GM12874 (cell line): ENCODE data around the gene TAAR5.

Source experiments
- TF ChIP-seq, protein P1 (sequence below): IDR thresholded peaks from 2 replicates; pipeline ENCODE4 v1.5.1; 2011; ENCODE audit warnings: low read depth, mild to moderate bottlenecking, control low read depth, low read length, moderate library complexity; ENCODE audit not compliant: insufficient read depth

The TAAR5 gene

DNA sequence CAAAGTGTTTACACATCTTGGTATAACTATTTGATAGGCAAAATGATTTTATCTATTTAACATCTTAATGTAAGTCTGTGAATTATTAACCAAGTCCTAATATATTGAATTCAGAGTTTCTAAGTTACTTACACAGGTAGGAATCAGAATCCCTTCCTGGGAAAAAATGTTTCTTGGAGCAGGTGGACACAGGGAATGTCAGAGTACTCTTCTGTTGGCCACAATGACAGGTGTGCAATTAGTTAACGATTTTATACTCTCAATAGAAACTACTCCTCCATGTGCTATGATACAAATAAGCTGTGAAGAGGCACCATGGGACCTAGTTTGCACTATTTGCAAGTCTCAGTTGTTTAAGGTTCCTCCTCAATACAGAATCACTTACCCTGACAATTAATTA lies 821 bp upstream of the TAAR5 start:
- TF ChIP-seq, protein P1, sequence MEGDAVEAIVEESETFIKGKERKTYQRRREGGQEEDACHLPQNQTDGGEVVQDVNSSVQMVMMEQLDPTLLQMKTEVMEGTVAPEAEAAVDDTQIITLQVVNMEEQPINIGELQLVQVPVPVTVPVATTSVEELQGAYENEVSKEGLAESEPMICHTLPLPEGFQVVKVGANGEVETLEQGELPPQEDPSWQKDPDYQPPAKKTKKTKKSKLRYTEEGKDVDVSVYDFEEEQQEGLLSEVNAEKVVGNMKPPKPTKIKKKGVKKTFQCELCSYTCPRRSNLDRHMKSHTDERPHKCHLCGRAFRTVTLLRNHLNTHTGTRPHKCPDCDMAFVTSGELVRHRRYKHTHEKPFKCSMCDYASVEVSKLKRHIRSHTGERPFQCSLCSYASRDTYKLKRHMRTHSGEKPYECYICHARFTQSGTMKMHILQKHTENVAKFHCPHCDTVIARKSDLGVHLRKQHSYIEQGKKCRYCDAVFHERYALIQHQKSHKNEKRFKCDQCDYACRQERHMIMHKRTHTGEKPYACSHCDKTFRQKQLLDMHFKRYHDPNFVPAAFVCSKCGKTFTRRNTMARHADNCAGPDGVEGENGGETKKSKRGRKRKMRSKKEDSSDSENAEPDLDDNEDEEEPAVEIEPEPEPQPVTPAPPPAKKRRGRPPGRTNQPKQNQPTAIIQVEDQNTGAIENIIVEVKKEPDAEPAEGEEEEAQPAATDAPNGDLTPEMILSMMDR: no peak

DNA sequence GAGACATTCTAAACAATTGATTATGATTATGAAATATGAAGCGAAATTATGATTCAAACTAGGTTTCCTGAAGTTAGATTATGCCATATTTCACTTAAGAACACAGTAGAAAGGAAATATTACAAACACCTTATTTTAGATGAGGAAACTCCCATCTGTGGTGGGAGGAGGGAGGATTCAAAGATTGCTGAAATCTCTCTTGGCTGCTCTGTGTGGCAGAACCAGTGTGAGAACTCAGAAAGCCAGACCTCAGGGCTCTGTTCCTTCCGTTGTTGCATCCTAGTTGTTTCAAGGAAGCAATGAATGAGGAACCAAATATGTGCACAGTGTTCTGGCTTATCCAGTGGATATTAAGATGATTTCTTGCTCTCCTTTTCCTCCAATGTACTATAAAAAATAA lies 2.1 kb downstream of the TAAR5 start:
- TF ChIP-seq, protein P1: no peak

DNA sequence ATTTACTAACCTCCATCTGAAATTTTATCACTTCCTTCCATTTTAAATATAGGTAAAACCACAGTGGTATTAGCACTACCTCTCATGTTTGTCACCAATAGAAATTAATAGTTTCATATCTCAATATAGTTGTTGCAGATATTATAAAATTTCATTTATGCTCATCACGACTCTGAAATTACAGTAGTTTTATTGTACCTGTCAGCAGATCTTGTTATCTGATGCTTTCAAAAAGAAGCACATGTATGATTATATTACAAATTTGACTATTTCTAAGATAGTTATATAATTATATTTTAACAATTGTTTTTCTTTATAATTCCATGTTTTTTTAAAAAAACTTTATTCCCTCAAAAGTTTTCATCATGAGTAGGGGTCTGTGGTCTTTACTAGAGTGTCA lies 4.8 kb downstream of the TAAR5 start:
- TF ChIP-seq, protein P1: no peak

DNA sequence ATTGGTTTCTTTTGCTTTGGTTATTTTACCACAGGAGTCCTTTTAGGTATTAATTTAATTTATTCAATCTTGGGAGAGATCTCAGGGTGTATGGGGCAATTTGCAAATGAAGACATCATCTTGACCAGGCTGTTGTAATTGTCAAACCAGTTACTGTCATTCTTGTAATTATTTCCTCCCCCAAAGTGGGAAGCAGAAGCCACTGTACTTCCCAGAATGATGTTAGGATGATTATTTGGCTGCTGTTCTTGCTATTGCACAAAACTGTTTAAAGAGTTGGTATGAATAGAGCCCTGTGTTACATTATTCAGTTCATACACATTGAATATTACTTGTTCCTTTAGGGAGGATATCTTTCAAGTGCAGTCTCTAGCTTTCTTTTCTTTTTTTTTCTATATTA lies 17.8 kb downstream of the TAAR5 start:
- TF ChIP-seq, protein P1: no peak

DNA sequence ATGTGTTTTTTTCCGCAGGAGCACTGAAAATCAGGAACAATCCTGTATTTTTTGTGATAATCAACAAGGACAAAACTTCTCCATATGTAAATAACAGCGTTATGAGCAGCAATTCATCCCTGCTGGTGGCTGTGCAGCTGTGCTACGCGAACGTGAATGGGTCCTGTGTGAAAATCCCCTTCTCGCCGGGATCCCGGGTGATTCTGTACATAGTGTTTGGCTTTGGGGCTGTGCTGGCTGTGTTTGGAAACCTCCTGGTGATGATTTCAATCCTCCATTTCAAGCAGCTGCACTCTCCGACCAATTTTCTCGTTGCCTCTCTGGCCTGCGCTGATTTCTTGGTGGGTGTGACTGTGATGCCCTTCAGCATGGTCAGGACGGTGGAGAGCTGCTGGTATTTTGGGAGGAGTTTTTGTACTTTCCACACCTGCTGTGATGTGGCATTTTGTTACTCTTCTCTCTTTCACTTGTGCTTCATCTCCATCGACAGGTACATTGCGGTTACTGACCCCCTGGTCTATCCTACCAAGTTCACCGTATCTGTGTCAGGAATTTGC lies 19.2 kb downstream of the TAAR5 start, which contains the start of gene TAAR6:
Gene TAAR6, plus strand, starts transcription at position 102 of the 557 bp plus-strand sequence. Its CDS starts 0 bp downstream, at position 102.
- TF ChIP-seq, protein P1: no peak

DNA sequence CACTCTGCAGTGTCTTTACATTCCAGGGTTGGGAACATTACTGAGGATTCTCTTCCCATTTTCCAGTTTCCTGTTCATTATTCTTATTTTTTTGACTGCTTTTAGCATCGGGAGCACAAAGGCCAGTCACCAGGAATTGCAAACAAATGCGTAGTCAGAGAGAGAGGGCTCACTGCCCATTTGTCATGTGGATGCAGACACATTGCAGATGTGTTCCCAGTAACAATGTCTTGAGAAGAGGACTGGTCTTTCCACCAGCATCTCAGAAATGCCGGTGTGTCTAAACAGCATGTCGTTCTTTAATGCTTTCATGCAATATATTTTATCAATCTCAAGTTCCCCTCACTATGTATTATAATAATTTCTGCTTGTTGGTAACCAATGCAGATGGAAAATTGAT lies 20.4 kb downstream of the TAAR5 start:
- TF ChIP-seq, protein P1: no peak

DNA sequence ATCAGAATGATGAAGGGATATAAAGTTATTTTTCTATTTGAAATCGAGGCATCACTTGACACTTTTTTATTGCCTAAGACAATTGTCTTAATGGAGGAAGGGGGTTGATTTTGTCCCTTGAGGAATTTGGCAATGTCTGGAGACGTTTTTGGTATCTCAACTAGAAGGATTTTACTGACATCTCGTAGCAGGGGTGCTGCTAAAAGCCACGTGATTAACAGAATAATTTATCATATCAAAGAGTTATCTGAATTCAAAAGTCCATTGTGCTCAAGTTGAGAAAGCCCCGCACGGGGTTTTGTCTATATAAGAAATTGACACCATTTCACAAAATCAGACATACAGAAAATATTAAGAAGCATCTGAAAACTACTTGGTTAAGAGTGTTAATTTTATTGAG lies 20.9 kb downstream of the TAAR5 start:
- TF ChIP-seq, protein P1: no peak
